HG03097 (cell line): ENCODE results near the gene RUNX1.

ENCODE experiments used
- ATAC-seq: cut with Tn5 transposase; IDR thresholded peaks from one replicate; pipeline ENCODE4 v1.9.1; 2021; ENCODE audit not compliant: unreplicated experiment, low FRiP score

The RUNX1 gene

GRCh38 chr21:35038772-35039319, 10.3 kb downstream of the RUNX1 start:
- no peak for ATAC-seq

DNA sequence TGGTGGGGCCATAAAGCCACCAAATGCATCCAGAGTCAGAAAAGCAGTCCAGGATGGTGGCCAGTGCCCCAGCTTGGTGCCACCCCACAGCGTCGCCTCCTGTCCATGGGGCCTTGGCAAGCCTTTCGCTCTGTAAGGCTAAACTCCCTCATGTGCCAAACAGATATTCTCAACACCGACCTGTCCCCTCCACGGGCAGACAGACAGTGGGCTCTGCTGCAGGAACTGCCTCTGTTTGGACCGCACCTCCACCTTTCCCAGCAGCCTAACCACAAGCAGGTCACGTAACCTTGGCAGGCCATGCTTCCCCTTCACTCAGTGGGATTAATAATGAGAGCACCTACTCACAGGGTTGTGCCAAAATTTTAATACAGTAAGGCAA, 11.7 kb downstream of the RUNX1 start:
- ATAC-seq: no peak

- no peak for ATAC-seq
Observed at GRCh38 chr21:35036465-35037383, 12.4 kb downstream of the RUNX1 start.

- ATAC-seq: no peak
Observed at GRCh38 chr21:35035581-35035980, 13.5 kb downstream of the RUNX1 start.

DNA sequence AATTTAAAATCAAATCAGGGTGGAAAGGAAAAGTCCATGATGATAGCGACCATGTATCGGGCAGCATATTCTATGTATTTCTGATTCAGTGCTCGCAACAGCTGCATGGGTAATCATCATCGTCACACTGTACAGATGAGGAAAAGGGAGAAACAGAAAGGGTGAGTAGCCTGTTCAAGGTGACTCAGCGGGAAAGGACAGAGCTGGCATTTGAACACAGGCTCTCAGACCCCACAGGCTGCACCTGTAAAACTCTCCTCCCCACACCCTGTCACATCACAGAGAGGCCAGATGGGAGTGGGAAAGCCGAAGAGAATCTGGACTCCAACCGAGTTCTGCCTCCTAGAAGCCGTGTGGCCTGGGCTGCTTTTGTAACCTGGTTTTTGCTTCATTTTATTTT, 14.0 kb downstream of the RUNX1 start:
- ATAC-seq: no peak

GRCh38 chr21:35034203-35034926, 14.7 kb downstream of the RUNX1 start:
- no peak for ATAC-seq

GRCh38 chr21:35032474-35033263, 16.4 kb downstream of the RUNX1 start:
- no peak for ATAC-seq

DNA sequence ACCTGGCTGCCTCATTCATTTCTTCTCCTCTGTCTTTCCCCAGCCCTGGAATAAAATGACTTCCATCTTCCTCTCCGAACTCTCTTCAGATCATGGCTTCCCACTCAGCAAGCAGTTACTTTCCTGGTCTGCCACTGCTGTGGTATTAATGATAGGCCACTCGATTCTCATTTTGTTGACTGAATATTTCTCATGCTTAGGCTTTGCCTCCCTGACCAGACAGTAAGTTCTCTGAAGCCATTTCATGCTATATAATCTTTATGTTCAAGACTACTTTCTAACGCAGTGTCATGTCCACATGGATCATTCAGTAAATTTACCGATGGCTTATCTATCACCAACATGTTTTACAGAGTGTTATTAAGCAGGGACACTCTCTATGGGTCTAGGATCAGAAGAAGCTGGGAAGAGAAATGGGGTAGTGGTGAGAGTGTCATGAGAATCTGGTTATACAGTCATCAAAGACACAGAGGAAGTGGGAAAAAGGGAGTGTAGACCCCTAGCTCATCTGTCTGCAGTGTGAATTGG, 20.6 kb downstream of the RUNX1 start:
- ATAC-seq: no peak

DNA sequence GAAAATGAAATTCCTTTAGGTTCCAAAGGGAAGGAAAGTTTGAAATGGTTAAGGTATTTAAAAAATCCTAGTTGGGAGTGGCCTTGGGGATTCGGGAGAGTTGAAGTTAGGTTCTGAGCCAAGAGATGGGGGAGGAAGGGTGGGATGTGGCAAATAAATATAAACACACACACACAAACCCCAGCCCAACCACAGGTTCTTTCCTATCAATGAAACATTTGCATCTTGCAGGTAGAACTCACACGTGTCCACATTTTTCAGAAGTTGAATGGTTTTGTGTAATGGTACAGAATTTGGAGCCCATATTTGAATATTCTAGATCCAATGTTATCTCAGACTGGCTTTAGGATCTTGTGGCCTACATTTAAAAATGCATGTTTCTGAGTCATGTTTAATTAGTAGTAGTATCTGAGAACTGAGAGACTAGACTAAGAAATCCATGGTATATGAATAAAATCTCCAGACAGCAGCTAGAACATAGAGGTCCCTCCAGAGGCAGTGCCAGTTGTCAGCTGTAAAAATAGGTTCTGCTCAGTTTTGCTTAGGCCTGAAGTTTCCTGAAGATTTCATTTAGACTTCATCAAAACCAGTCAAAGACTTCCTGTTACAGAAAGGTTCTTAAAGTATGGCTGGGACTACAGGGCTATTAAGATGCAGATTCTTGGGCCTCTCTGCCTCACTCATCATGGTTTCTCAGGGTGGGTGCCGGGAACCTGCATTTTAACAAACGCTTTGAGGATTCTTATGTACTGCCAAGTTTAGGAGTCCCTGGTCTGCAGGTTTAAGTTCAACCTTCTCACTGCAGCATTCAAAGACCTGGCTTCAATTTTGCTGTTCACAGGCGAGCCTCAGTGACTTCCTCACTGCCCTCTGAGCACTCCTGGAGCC, 21.3 kb downstream of the RUNX1 start:
- no peak for ATAC-seq

- ATAC-seq: peak; percentile 86
Observed at GRCh38 chr21:35026617-35027562, 22.2 kb downstream of the RUNX1 start.

DNA sequence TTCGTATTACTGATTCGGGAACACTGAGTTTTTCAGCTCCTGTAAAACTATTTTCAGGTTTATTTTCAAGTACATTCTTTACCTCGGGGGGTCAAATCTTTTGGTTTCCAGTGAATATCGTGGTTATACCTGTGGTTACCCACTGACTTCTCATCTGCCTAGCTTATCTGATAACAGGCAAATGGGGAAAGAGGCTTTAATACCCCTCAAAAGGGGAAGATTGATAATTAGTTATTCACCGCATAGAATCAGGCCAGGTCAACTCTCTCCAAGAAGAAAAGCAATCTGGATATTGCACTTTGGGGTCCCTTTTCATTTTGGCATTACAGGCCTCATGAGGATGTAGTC, 23.0 kb downstream of the RUNX1 start:
- ATAC-seq: no peak

- ATAC-seq: no peak
Observed at GRCh38 chr21:35025206-35026152, 23.6 kb downstream of the RUNX1 start.

GRCh38 chr21:35024513-35024912, 24.6 kb downstream of the RUNX1 start:
- no peak for ATAC-seq

GRCh38 chr21:35024071-35024420, 25.1 kb downstream of the RUNX1 start:
- ATAC-seq: no peak

- no peak for ATAC-seq
Observed at GRCh38 chr21:35023396-35024070, 25.6 kb downstream of the RUNX1 start.

DNA sequence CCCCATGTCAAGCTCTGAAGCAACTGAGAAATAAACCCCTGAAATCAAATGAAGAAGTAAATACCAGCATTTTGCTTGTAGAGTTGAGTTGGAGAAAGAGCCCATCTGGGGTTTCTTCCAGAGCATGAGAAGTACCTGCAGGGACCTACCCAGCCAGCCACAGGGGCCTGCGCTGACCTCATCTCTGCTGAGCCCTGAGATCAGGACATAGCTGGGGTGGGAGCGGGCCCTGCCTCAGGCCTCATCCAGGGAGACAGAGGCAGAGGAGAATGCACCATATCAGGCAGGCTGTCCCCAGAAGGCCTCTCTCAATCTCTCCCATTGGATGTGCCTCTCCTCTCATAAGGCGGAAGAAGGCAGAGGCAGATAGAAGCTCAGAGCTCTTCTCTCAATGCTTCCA, 27.6 kb downstream of the RUNX1 start:
- ATAC-seq: no peak

GRCh38 chr21:35020902-35021301, 28.2 kb downstream of the RUNX1 start:
- ATAC-seq: no peak
